HG02642 (cell line): ENCODE data around the gene CHMP2A.
"Not testable (repeated sequence)": the region's sequence is repeated elsewhere in the genome, so short reads cannot be mapped to it uniquely, and the experiment has no call there.

Source experiments
- ATAC-seq: cut with Tn5 transposase; IDR thresholded peaks from one replicate; pipeline ENCODE4 v1.9.1; 2021; ENCODE audit warnings: mild to moderate bottlenecking; ENCODE audit not compliant: unreplicated experiment, poor library complexity

Gene CHMP2A

GRCh38 chr19:58513694-58514563 lies 41.0 kb downstream of the CHMP2A start:
- peak; percentile 76 for ATAC-seq

DNA sequence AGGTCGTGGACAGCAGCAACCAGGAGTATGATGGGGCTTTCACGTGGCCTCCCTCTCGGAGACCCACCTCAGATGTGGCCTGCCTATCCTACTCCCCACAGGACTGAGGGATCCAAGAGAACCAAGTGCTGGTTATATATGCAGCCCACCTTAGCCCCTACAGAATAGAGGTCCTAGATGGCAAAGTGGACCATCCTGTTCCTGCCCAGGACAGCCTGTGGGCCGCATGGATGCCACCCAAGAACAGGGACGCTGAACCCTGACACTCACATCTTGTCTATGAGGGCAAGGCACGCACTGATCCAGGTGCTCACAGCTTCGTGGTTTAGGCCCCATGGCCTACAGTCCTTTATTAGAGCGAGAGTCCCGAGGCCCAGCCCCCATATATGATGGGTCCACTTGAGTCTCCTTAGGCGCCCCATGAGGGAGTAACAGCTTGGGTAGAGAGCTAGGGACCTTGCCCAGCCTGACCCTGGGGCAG lies 41.7 kb downstream of the CHMP2A start:
- ATAC-seq = no peak

DNA sequence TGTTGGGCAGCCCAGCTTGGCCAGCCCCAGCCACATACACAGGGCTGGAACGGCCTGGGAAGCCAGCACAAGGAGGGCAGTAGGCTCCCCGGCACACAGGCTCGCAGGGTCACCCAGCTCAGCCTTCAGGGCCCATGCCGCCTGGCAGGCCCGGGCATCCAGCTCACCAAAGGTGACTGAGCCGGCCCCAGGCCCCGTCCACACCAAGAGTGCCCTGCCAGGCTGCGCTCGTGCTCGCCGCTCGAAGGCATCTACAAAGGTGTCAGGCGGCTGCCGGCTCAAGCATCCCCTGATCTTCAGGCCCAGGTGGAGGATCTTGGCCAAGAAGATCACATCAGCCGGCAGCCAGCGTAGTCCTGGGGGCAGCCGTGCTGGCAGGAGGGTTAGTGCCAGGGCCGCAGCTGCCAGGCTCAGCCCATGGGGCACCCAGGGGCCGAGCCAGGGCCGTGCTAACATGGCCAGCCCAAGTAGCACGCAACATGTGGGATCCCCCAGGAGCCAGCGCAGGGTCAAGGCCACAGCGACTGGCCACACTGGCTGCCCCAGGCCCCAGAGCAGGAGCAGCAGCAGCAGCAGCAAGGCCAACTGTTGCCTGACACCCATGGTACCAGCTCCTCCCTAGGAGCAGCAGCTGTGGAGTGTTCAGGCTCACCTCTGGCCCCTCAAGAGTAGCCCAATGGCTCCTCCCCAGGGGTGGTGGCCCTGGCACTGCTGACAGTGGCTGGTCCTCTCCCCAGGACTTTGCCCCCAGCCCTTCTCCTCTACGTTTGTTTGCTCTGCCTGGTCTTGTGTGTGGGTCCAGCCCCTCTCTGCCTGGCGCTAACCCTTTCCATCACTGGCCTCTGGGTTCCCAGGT lies 43.3 kb downstream of the CHMP2A start, which contains the start of gene SLC27A5:
TSS of gene SLC27A5 (minus strand) at position 640 of the 856 bp plus-strand sequence. CDS start at position 603, 37 bp downstream.
- ATAC-seq = no peak

- no peak for ATAC-seq
Observed at GRCh38 chr19:58510084-58510862, 44.6 kb downstream of the CHMP2A start.

DNA sequence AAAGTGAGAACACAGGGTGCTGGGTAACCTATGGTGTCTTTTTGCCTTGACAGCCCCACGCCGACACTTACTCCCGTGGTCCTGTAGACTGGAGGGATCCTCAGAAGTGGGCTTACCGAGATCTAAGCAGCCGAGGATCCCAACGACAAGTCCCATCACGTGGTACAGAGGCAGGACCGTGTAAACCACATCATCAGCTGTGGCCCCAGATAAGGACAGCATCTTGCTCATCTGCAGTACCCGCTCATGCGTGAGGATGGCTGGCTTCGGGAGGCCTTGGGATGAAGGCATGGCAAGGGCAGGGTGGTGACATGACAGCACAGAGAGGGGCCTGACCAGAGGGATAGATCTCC lies 45.2 kb downstream of the CHMP2A start:
- no peak for ATAC-seq

GRCh38 chr19:58507602-58508223 lies 47.2 kb downstream of the CHMP2A start:
- not testable (repeated sequence) for ATAC-seq
